KG1 (cell line): ENCODE data around the gene GRM8.

ENCODE experiments used
- DNase-seq: peaks from one replicate; lab custom pipeline; 2025; lab: John Stamatoyannopoulos, UW

GRM8 gene

GRCh38 chr7:126806614-126807013 lies 446.1 kb downstream of the GRM8 start:
- DNase-seq: no peak

- no peak for DNase-seq
Measured at GRCh38 chr7:126805351-126805750, 447.4 kb downstream of the GRM8 start.

- no peak for DNase-seq
Measured at GRCh38 chr7:126804604-126805003, 448.1 kb downstream of the GRM8 start.

GRCh38 chr7:126803990-126804389 lies 448.8 kb downstream of the GRM8 start:
- DNase-seq: no peak

DNA sequence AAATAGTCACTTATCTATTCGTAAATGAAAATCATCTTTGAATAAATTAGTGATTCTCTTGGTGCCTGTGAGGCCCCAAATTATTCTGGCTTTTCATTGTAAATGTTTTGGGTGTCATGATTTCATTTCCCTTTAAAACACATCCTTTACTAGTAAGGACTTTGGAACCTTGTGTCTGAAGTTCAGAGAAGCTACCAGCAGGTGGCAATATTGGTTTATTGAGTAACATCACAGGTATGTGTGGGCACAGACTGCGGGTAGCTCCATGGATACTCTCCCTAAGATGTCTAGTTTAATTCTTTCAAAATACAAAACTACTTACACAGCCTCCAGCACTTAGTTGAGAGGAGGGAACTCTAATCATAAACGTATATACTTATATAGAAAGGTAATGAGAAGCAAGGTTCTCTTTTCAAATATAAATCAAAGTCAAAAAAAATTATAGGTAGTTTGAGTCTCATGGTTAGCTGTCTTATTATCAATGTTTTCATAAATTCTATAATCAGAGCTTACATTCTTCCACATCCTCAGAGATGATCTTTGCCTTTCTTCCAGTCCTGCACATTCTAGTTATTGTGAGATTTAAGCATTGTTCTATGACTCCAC lies 449.6 kb downstream of the GRM8 start:
- peak; percentile 27 for DNase-seq

GRCh38 chr7:126801733-126802132 lies 451.0 kb downstream of the GRM8 start:
- DNase-seq: no peak

DNA sequence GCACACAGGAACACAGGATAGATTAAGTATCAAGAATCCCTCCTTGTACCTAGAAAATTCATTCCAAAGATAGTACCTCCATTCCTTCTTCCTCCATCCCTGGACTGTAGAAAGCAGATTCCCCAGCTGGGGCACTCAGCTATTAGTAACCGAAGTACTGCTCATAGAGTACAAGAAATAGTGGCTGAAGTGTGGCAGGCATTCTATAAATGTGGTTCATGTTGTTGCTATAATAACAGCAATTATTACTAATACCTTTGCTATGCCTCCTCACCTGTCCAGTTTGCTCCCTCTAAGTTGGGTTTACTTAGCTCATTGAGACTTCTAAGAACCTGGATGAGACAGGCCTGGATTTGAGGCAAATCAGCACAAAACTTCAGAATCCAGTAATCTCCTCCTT lies 453.2 kb downstream of the GRM8 start:
- DNase-seq: no peak

DNA sequence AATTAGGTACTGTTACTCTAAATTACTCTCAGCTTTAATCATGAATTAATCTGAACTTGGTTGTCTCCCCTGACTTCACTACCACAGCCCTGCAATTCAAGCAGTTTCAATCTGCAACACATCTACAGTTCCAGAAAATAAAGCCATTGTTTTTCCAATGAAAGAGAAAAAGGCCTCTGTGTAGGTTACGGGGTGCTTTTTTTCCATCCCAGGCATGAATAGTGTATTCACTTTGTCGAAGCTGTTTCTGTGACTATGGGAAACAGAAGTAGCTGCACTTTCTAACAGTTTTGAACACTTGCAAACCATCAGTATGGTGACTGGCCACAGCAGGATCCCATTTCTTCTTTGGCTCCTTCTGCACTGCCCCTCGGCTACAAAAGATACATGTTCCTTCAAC lies 460.2 kb downstream of the GRM8 start:
- DNase-seq: no peak

GRCh38 chr7:126791306-126791705 lies 461.4 kb downstream of the GRM8 start:
- DNase-seq: no peak

DNA sequence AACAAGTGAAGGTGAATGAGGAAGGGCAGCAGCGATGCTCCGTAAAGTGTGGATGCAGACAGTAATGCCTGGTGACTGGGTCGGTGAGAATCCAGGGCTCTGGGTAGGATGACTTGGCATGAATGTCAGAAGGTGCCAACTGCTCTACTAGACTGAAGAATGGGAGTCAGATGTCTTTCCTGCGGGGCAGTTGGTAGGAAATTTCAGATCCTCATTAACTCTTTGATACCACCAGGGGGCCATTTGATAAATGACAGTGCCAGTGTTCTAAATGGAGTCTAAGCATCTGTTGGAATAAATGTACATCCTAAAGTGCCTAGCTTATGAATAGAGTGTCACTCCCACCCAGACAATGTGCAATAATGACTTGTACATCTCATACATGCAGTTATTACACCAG lies 462.0 kb downstream of the GRM8 start:
- DNase-seq: no peak

DNA sequence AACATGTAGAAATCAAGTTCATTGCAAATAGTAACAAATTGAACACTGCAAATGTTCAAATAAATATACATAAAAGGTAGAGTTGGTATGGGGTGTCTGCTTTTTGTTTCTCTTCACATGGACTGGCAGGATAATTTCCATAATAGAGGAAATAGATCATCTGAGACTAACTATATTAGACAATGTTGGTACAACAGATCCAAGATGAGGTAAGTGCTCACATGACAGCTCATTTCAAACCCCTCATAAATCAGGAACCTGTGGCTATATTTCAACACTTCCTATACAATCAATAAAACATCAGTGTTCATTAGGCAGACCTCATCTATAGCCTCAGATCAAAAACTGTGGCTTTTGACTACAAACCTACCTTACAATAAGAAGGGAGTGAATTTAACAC lies 469.1 kb downstream of the GRM8 start:
- DNase-seq: no peak

- DNase-seq: no peak
Measured at GRCh38 chr7:126780993-126781392, 471.7 kb downstream of the GRM8 start.

DNA sequence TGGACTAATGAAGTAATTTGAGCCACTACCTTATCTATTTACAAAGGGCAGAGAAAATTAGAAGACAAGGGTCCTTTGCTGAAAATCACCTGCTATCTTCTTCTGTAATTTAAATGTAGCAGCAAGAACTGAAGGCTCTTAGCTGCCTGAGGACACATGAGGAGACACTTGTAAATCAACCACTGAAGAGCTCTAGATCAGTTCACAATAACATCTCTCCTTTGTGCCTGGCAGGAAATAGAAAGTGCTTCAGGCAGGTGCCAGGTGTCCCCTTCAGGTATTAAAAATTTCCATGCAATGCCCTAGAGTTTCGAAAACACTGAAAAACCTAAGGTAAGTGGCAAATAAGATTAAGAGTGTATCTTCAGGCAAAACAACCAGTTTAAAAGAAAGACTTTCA lies 474.6 kb downstream of the GRM8 start:
- DNase-seq: no peak

DNA sequence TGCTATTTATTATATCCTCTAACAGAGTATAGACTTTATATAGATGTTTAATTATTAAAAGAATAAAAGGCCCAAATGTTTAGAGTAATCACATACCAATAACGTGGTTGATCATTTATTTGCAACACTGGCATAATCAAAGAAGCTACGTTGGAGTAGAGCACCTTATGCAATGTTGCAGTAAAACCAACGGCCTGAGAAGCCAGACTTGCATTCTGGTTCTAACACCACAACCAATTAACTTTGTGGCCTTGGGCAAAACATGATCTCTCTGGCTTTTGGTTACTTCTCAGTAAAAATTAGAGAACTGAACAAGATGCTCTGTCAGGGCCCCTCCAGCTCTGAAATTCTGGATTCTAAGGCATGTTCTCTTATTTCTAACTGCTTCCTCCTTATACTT lies 476.2 kb downstream of the GRM8 start:
- no peak for DNase-seq

- DNase-seq: no peak
Measured at GRCh38 chr7:126774077-126774476, 478.7 kb downstream of the GRM8 start.

DNA sequence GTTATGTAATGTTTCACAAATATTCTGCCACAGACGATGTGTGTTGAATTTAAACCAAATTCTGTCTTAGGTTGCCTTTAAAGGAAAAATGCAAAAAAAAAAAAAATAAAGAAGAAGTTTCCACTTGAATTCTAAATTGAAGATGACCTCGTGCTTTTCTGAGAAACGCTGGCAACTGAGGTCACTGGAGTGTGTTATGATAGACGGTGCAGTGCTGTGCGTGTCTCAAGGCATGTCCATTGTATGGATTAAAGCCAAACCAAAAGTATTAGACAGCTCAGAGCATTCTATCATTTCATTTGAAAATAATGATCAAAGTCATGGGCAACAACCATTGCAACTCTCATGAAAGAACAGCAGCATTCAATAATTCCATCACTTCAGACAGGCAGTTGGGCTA lies 483.9 kb downstream of the GRM8 start:
- no peak for DNase-seq

DNA sequence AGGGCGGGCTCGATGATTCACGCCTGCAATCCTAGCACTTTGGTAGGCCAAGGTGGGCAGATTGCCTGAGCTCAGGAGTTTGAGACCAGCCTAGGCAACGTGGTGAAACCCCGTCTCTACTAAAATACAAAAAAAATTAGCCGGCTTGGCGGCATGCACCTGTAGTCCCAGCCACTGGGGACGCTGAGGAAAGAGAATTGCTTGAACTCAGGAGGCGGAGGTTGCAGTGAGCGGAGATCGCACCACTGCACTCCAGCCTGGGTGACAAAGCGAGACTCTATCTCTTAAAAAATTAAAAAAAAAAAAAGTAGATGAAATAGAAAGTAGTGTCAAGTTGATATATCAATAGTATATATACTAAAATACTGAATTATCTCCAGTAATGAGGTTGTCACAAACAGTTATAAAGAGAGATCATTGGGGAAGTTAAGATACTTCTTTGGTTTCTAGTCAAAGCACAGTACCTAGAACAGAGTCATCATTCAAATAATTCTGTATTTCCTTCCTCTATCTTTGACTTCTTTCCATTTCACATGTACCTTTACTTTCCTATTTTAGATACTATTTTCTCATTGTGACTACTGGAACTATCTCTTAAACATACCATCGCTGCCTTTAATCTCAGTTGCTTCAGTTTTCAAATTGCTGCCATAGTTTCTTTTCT lies 491.7 kb downstream of the GRM8 start:
- DNase-seq: no peak

- no peak for DNase-seq
Measured at GRCh38 chr7:126755381-126755780, 497.4 kb downstream of the GRM8 start.

DNA sequence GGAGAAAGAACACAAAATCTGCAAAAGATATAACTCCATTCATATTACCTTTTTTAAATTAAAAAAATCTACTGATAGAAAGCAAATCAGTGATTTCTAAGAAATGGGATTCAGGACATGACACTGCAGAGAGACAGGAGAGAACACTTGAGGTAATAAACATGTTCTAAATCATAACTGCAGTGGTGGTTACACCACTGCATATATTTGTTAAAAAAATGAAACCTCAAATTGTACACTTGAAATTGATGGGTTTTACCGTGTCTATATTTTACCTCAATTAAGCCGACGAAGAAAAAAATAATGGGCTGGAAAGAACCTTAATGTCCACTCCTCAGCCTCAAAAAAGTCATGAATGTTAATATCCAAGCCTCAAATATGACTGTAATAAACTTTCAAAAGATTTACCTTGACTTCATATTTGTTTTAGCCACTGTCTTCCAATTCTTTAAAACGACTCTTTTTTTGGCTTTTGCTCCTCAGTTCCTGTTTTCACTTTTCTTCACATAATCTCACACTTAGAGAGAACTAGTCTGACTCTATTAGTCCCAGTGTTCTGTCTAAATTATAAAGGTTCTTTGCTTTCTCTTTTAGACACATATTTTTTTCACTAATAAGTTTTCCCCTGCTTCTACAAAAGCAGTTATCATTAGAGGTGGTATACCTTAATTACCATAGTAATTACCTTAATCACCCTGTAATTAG lies 502.4 kb downstream of the GRM8 start:
- DNase-seq: no peak

DNA sequence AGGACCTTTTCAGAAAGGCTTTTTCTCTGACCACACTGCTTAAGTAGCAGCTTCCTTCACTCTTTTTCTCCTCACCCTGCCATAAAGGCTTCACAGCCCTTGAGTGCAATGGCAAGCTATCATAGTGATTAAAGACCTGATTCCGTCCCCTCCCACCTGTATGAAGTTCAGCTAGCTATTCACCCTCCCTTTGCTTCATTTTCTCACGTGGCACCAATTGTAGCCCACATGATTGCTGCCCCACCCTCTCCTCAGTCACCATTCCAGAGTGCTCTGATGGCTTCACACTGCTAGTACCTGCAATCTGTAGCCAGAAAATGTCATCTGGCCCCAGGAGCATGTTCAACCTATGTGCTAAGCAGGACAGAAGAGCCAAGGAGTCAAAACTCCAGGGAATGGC lies 523.8 kb downstream of the GRM8 start:
- DNase-seq: no peak

DNA sequence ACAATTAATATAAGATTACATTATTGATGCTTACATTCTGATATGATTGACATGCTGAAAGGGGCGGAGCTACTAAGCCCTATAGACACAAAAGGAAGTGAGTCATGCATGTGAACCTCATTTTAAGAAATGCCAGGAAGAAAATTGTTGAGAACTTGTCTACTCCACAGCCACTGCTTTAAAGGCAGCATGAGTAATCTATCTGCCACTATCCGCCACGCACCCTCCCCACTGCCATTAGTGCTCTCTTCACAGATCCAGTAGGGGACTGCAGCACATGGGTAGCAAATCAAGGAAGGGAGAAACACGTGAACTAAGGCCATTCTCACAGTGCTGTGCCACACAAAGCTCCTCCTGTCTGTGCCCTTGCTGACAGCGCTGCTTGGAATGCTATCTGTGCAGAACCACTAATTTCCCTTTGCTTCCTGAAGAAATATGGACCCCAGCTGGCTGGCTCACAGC lies 524.8 kb downstream of the GRM8 start:
- DNase-seq: no peak

GRCh38 chr7:126723966-126724544 lies 528.7 kb downstream of the GRM8 start:
- no peak for DNase-seq

- no peak for DNase-seq
Measured at GRCh38 chr7:126720232-126720631, 532.5 kb downstream of the GRM8 start.
